ENCODE data around the gene SLC38A6.
"Not testable (repeated sequence)": the region's sequence is repeated elsewhere in the genome, so short reads cannot be mapped to it uniquely, and the experiment has no call there.

SLC38A6 gene

GRCh38 chr14:61065656-61066055 lies 84.6 kb downstream of the SLC38A6 start:
- TF ChIP-seq, protein P1, sequence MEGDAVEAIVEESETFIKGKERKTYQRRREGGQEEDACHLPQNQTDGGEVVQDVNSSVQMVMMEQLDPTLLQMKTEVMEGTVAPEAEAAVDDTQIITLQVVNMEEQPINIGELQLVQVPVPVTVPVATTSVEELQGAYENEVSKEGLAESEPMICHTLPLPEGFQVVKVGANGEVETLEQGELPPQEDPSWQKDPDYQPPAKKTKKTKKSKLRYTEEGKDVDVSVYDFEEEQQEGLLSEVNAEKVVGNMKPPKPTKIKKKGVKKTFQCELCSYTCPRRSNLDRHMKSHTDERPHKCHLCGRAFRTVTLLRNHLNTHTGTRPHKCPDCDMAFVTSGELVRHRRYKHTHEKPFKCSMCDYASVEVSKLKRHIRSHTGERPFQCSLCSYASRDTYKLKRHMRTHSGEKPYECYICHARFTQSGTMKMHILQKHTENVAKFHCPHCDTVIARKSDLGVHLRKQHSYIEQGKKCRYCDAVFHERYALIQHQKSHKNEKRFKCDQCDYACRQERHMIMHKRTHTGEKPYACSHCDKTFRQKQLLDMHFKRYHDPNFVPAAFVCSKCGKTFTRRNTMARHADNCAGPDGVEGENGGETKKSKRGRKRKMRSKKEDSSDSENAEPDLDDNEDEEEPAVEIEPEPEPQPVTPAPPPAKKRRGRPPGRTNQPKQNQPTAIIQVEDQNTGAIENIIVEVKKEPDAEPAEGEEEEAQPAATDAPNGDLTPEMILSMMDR (IDR thresholded peaks at IDR 0.05), result no peak
- H3K27ac ChIP-seq, result no peak overlapping the region
- no peaks in the 10 kb centered on the region for H3K36me3 ChIP-seq
- H3K27me3 ChIP-seq, result no peaks in the 10 kb centered on the region
- no peaks in the 10 kb centered on the region for H3K9me3 ChIP-seq
- no peaks in the 10 kb centered on the region for H3K4me1 ChIP-seq (ENCODE audit: control insufficient read depth in 1 of 2, insufficient read depth in 1 of 2, low read depth in 1 of 2, low read length in 1 of 2)
- H3K4me3 ChIP-seq (ENCODE audit: low read depth in 1 of 2, low read length in 1 of 2), result no peak overlapping the region

- not testable (repeated sequence) for H3K4me3 ChIP-seq (ENCODE audit: low read depth in 1 of 2, low read length in 1 of 2); H3K36me3 ChIP-seq; H3K27ac ChIP-seq; H3K9me3 ChIP-seq; H3K4me1 ChIP-seq (ENCODE audit: control insufficient read depth in 1 of 2, insufficient read depth in 1 of 2, low read depth in 1 of 2, low read length in 1 of 2); H3K27me3 ChIP-seq
Measured at GRCh38 chr14:61072442-61072841, 91.4 kb downstream of the SLC38A6 start.

- TF ChIP-seq, protein P1 (IDR thresholded peaks at IDR 0.05), result no peak
- no peak overlapping the region for H3K27ac ChIP-seq
- no peaks in the 10 kb centered on the region for H3K4me1 ChIP-seq (ENCODE audit: control insufficient read depth in 1 of 2, insufficient read depth in 1 of 2, low read depth in 1 of 2, low read length in 1 of 2)
- H3K27me3 ChIP-seq, result no peaks in the 10 kb centered on the region
- no peaks in the 10 kb centered on the region for H3K36me3 ChIP-seq
- no peak overlapping the region for H3K4me3 ChIP-seq (ENCODE audit: low read depth in 1 of 2, low read length in 1 of 2)
- H3K9me3 ChIP-seq, result no peaks in the 10 kb centered on the region
Measured at GRCh38 chr14:61074852-61075251, 93.8 kb downstream of the SLC38A6 start.

DNA sequence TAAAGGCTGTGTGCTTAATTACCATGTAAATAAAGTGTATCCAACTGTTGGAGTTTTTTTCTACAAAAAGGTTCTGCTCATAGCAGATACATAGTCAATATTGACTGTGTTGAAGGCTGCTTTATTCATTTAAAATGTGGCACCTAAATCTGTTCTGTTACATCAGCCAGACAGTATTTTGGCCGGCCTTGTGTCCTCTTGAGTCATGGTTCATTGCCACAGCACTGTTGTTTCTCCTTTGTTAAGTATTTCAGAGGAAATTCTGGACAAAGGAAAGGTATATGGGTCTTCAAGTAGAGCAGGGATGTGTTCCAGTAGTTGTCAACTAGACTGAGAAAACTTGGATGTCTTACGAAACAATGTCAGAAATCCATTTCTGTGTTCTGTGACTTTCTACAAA lies 95.5 kb downstream of the SLC38A6 start:
- H3K9me3 ChIP-seq, result no peaks in the 10 kb centered on the region
- no peaks in the 10 kb centered on the region for H3K36me3 ChIP-seq
- TF ChIP-seq, protein P1 (IDR thresholded peaks at IDR 0.05), result no peak
- no peaks in the 10 kb centered on the region for H3K4me1 ChIP-seq (ENCODE audit: control insufficient read depth in 1 of 2, insufficient read depth in 1 of 2, low read depth in 1 of 2, low read length in 1 of 2)
- no peaks in the 10 kb centered on the region for H3K27me3 ChIP-seq
- H3K4me3 ChIP-seq (ENCODE audit: low read depth in 1 of 2, low read length in 1 of 2), result no peak overlapping the region
- H3K27ac ChIP-seq, result no peak overlapping the region

DNA sequence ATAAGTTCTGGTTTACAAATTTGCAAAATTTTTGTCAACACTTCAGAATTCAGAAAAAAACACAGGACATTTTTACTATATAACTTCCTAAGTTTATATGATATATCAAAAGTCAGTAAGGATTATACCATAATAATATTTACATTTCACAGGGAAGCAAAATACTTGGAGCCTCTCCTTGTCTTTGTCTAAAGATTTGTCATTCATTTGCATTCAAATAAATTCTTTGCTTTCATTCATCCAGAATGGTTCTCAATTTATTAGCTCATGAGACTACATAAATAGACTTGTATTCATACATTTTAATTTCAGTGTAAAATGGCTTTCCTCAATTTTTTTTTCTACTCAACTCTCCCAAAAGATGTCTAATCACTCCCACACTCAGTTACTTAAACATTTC lies 96.4 kb downstream of the SLC38A6 start:
- no peaks in the 10 kb centered on the region for H3K4me1 ChIP-seq (ENCODE audit: control insufficient read depth in 1 of 2, insufficient read depth in 1 of 2, low read depth in 1 of 2, low read length in 1 of 2)
- TF ChIP-seq, protein P1 (IDR thresholded peaks at IDR 0.05), result no peak
- no peak overlapping the region for H3K4me3 ChIP-seq (ENCODE audit: low read depth in 1 of 2, low read length in 1 of 2)
- H3K27ac ChIP-seq, result no peak overlapping the region
- H3K27me3 ChIP-seq, result no peaks in the 10 kb centered on the region
- H3K9me3 ChIP-seq, result no peaks in the 10 kb centered on the region
- H3K36me3 ChIP-seq, result no peaks in the 10 kb centered on the region

- H3K27me3 ChIP-seq, result no peaks in the 10 kb centered on the region
- no peaks in the 10 kb centered on the region for H3K36me3 ChIP-seq
- no peaks in the 10 kb centered on the region for H3K4me1 ChIP-seq (ENCODE audit: control insufficient read depth in 1 of 2, insufficient read depth in 1 of 2, low read depth in 1 of 2, low read length in 1 of 2)
- TF ChIP-seq, protein P1 (IDR thresholded peaks at IDR 0.05), result no peak
- H3K4me3 ChIP-seq (ENCODE audit: low read depth in 1 of 2, low read length in 1 of 2), result no peak overlapping the region
- no peak overlapping the region for H3K27ac ChIP-seq
- H3K9me3 ChIP-seq, result no peaks in the 10 kb centered on the region
Measured at GRCh38 chr14:61077951-61078720, 97.1 kb downstream of the SLC38A6 start.

Measured in neutrophil (primary cell).